GM21515 (cell line): ENCODE results near the gene PTPRN2.
"Not testable (repeated sequence)": the region's sequence is repeated elsewhere in the genome, so short reads cannot be mapped to it uniquely, and the experiment has no call there.

Experiments used
- ATAC-seq: cut with Tn5 transposase; IDR thresholded peaks from one replicate; pipeline ENCODE4 v1.9.1; 2021; ENCODE audit not compliant: unreplicated experiment

The PTPRN2 gene

DNA sequence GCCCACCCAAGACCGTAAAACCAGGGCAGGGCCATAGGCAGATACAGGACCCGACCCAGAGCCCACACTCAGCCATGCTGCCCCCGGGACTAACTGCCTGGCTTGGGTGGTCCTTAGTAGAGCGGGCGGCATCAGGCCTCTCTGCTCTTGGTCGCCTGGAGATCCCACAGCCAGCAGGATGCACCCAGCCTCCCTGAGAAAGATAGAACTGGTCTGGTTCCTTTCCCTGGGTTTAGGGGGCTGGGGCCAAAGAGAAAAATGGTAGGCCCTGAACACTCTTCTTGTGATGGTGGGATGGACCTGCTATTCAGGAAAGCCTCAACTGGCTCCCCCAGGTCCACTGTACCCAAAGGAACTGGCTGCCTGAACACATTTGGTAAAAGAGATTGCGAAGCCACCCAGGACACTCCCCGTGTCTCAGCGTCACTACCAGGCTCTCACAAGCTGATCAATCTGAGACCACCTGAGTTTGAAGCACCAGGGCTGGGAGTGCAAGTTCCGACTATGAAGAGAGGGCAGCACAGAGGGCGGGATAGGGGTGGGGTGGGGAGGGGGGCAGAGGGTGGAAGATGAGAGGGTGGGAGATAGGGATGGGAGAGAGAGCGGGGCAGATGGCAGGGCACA is 659.3 kb downstream of the PTPRN2 start:
- ATAC-seq: no peak

DNA sequence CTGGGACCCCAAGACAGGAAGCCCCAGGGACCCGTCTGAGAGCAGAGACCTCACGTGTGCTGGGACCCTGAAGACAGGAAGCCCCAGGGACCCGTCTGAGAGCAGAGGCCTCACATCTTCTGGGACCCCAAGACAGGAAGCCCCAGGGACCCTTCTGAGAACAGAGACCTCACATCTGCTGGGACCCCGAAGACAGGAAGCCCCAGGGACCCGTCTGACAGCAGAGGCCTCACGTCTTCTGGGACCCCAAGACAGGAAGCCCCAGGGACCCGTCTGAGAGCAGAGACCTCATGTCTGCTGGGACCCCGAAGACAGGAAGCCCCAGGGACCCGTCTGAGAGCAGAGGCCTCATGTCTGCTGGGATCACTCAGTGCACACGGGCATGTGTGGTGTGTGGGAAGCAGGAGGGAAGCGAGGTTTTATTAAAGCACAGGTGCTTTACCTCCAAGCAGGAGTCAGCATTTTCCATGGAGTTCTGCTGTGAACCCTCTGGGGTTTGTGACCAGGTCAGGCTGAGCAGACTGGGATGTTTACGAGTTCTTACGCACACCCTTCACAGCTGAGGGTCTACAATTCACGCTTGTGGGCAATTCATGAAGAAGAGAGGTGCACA is 660.2 kb downstream of the PTPRN2 start:
- ATAC-seq: no peak

DNA sequence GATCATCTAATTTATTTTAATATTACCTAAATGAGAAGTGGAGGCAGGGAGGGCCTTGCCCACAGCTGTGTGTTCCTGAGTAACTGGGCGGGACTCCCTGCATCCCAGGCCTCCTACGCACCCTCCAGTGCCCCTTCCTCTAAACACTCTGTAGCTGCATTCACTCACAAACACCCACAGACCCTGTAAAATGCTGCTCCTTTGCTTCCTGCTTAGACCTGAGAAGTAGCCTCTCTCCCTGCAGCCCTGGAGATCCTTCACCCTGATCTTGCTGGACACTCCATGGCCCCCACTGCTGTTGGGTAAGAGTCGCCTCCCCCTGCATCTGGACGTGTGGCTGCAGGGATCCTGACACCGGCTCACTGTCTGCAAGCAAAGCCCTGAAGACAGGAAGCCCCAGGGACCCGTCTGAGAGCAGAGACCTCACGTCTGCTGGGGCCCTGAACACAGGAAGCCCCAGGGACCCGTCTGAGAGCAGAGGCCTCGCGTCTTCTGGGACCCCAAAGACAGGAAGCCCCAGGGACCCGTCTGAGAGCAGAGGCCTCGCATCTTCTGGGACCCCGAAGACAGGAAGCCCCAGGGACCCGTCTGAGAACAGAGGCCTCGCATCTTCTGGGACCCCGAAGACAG is 661.0 kb downstream of the PTPRN2 start:
- no peak for ATAC-seq

DNA sequence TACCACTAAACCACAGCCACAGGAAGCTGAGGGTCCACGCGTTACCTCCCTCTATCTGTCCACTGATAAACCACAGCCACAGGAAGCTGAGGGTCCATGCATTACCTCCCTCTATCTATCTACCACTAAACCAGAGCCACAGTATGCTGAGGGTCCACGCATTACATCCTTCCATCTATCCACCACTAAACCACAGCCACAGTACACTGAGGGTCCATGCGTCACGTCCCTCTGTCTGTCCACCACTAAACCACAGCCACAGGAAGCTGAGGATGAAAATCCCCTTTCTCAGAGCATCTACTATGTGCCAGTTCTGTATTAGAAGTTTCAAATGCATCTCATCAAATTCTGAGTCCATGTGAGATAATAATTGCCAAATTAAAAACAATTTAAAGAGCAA is 661.5 kb downstream of the PTPRN2 start:
- no peak for ATAC-seq

DNA sequence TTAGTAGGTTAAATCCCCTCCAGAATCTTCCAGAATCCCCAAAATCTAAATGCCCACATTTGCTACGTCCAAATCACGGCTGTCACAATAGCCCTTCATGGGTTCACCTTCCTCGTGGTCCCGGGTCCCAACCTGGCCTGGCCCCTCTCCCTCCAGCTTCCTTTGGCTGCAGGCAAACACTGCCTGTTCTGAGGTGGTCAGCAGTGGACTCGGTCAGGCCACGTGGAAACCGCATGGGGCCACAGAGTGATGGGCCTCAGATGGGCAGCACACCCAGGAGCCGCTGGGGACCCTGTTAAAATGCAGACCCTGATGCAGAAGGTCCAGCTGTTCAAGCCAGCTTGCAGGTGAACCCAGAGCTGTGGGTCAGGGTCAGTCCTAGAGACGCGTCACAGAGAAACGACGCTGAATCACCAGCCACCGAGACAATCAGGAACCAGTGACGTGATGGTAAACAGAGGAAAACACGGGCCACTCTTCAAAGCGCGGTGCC is 662.2 kb downstream of the PTPRN2 start:
- ATAC-seq: no peak

DNA sequence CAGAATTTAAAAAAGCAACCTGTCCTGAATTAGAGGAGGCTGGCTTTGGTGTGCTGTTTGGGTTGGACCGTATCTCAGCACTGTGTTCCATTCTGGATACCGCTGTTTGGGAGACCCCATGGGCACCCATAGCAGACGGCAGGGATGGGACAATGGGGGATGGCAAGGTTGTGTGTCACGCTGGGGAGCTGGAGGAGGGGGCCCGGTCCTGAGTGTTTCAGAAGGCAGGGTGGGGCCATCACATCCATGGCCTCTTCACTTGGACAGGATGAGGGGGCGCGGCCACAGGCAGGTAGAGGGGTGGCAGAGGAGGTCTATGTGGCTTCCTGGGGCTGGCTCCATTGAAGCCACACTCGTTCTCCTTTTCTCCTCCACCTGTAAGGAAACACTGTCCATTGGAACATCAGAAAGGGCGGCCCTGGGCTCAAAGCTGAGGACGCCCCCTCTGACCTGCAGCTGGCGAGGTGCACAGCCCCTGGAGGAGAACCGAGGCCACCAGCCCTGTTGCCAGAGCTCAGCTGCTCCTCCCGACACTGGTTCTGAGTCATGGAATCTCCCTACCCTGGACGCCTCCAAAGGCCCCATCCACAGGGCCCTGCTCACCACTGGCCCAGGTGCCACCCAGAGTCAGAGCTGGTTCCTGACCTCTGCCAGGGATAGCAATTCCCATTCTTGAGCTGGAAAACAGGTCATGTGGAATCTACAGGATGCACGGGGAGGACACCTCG is 663.6 kb downstream of the PTPRN2 start:
- no peak for ATAC-seq

DNA sequence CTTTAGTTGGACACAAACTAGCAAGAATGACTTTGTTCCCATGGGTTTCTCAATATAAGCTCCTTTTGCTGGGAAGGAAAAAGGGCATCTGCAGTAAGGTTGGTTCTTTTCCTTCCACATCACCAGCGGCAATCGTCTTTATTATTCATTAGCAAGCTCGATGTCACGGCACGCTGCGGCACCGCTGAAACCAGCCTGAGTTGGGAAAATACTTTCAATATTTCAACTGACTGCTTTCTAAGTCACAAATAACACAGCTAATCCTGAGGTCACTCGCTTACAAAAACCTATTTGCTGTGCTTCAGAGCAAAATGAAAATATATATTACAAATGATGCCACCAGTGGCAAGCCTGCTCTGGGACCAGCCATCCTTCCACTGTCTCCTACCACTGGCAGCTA is 665.0 kb downstream of the PTPRN2 start:
- ATAC-seq: no peak

DNA sequence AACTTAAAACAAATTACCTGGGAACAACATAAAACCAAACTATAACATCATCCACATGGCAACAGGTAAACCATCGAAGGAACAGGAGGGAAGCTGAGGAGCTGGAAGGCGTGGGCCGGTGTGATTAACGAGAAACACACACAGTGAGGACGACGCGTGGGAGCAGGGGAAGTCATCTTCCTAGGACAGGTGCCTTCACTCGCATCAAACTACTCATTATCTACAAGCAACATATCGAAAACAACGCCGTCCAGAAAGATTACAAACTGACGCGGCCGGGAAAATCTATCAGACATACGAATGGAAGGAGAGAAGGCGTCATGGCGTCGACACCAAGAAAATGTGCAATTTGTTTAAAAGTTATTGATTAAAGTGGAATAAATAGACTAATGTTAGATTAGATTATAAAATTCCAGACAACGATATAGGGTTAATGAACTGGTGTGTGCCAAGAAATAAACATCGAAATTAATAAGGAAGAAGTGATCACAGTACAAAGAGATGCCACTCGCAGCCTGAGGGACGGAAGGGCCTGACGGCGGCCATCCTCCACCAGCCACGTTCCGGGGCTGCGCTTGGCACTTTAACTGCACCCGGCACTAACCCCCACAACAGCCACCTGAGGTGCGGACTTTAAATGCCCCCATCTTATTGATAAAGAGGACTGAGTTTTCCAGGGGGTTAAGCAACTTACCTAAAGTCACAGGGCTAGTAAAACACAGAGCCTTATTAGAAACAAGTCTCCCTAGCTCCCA is 669.1 kb downstream of the PTPRN2 start:
- no peak for ATAC-seq

DNA sequence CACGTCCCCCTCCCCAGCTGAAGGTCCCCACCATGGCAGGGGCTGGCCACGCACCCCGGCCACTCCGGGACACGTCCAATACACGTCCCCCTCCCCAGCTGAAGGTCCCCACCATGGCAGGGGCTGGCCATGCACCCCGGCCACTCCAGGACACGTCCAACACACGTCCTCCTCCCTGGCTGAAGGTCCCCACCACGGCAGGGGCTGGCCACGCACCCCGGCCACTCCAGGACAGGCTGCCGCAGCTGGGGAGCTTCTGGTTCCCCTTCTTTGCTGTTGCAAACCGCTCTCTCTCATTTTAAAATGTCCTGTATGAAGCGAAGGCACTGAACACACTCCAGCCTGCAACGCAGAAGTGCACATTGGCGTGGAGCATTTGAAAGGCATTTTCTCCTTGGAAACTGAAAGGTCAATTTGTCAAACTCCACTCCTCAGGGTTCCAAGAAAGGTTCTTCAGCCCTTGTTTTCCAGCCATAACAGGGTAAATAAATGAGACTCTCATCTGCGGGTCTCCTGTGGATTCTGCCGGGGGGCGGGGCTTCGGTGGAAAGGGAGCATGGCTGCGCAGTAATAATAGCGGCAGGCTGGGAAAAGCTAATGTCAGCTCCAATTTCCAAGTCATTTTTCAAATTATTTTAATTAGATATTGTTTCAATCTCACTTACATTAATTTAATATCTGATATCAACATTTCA is 670.5 kb downstream of the PTPRN2 start:
- ATAC-seq: no peak

DNA sequence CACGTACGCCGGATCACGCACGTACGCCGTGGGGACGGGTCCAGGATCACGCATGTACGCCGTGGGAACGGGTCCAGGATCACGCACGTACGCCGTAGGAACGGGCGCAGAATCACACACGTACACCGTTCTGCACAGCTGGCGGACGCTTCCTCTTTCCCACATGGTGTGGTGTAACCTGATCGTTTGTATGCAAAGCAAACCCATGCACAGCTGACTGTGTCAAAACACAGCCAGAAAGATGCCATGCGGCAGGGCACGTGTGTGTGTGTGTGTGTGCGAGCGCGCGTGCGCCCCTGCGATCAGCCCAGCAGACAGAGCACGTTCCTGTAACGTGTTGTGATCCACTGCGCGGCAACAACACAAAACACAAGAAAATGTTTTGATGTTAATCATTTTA is 677.2 kb downstream of the PTPRN2 start:
- no peak for ATAC-seq

DNA sequence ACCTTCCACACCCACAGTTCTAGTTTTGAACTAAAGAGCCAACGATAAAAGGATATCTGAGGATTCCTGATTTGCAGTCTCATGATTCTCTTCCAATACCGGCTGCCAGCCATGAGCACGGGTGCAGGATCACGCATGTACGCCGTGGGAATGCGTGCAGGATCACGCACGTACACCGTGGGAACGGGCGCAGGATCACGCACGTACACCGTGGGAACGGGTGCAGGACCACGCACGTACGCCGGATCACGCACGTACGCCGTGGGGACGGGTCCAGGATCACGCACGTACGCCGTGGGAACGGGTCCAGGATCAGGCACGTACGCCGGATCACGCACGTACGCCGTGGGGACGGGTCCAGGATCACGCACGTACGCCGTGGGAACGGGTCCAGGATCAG is 677.6 kb downstream of the PTPRN2 start:
- ATAC-seq: not testable (repeated sequence)

DNA sequence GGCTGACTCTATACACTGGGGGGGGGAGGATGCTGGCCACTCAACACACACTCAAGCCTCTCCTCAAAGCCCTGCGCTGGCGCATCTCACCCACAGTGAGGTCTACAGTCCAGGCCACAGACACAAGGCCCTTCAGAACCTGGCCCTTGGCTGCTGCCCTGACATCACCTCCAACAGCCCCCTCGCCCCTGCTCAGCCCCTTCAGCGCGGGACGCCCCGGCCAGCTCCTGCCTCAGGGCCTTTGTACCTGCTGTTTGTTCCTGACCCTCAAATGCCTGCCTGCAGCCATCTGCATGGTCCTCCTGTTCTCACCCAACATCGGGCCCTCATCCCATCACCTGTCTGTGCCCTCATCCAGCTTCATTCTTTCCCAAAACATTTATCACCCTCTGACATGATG is 678.3 kb downstream of the PTPRN2 start:
- no peak for ATAC-seq

DNA sequence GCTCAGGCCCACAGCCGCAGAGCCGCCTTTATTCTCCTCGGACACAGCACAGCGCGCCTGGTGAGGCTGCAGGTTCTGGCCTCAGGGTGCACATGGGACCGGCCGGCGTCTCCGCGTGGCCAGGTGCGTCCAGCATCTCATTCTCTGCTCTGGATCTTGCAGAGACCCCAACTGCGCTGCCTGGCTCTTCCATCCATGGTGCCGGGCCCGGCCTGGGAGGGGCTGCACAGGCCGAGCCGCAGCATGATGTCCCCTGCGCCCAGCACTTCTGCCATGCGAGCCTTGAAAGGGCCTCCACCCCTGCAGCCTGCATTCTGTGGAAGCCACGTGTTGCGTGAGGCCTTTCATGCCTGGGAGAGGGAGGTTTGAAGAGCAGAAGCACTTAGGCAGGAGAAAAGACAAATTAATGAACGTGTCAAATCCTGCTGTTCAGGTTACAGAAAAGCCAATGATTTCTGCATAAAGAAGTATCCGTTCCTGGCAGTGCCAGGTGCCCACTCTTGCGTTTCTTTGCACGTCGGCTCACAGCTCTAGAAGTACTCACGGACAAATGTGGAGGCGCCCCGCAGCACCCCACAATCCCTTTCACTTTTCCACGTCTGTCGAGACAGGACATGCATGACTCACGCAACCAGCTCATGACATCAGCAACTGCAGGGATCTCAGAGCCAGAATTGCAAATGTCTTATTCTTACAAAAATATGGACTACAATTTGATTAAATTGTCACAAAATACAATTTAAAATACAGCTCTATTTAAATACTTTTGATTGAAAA is 679.4 kb downstream of the PTPRN2 start:
- no peak for ATAC-seq

DNA sequence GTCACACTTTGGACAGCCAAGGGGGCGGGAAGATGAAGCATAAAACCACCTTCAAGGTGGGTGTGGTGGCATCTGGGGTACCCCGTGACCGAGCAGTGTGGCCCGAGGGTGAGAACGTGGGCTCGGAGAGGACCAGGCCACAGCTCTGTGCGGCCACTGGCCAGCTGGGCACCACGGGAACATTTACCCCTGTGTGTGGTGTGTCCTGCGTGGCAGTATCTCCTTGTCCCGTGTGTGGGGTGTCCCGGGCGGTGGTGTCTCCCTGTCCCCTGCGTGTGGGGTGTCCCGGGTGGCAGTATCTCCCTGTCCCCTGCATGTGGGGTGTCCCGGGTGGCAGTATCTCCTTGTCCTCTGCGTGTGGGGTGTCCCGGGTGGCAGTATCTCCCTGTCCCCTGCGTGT is 680.5 kb downstream of the PTPRN2 start:
- no peak for ATAC-seq

DNA sequence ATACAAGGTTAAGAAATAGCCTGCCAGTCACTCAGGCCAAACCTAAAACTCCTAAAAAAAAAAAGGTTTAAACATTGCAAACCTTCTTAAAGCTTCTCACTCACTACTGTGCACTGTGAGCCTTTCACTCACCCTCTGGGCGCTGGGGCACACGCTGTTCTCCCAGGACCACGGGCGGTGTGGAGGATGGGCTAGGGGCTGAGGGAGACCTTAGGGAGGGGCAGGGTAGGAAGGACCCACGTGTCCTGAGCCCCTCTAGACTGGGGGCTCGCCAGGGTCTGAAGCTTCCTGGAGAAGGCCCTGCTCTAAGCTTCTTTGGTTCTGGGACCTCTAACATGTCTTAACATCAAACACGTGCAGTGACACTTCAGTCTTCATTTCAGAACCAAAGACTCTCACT is 681.0 kb downstream of the PTPRN2 start:
- ATAC-seq: no peak

DNA sequence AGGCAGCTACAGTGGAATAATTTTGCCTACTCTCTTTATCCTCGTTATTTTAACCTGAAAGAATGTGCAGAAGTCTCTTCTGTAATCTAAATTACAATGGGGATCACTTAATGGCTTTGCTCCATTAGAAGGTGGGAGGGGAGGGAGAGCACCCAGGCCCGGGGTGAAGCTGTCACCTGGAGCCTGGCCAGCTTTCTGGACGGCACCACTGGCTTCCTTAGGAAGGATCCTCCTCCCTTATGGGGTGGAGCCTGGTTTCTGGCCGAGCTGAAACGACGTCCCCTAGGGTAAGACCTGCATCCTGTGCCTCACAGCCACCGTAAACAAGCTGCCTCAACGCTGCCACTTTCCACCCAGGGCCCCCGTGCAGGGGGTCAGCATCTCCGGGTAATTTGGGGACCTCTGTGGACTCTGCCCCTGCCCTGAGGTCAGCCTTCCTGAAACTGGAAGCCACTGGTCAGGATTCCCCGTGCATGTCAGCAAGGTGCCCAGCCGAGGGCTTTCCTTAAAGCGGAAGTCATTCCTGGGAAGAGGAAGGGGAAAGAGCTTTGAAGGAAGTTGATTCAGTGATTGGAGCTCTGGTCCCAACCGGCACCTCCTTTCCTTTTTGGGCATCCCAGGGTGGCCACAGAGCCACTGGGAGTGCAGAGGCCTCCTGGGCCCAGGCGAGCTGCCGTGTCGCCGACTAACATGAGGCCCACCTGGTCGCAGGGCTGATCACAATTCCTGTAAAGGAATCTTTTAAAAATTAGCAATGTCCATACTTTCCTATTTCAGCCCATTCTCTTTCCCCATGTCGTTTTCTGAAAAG is 681.8 kb downstream of the PTPRN2 start:
- no peak for ATAC-seq

DNA sequence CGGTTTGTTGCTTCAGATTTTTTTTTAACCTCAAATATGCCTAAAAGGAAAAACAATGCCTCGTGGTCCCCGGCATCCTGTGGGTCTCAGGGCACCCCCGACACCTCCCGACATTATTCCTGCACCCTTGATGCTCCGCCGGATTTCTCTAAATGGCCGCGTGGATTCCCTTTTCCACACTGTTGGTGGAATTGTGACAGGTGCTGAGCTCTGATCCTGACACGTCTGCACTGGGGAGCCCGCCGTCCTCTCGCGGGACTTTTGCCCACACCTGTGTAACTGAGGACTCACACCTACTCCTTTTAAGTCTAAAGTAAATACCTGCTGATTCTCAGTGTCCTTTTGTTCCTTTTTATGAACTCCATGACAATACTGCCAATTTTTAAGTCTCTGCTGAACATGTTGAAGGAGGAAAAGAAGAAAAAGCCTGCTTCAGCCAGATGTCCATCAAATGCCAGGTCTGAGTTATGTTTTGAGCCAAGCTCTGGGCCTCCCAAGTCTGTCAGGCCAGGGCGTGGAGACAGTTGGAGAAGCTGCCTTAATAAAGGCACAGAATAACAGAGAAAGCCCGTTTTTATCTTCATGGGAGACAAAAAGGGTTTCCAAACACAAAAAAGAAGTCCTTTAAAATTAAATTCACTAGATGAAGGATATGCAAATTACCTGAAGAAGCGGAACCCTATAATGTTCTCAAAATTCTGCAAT is 682.6 kb downstream of the PTPRN2 start:
- ATAC-seq: no peak

DNA sequence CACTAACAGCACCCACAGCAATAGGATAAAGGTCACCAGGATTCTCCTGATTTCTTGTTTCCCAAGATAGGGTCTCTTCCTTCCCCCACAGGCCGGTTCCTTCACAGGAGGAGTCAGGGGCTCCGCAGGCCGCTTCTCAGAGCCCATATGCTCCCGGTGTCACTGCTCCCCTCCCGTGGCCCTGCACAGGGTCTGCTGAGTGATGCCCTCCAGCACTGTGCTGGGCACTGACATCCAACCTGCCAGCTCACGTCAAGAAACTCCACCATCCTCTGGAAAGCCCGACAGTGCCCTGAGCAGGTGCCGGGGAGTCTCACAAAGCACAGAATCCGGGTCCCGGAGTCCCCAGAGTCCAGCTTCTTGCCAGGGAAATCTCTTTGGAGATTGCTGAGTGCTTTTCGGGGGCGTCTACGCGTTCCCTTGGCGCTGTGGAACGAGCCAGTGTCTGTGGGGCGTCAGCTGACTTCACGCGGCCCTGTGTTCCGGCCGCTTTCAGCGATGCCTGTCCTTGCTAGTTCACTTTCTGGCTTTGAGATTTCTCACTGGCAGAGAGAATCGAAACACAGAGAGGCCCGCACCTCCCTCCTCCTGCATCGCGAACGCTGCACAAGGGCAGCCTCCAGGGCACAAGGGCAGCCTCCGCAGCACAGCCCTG is 683.3 kb downstream of the PTPRN2 start:
- no peak for ATAC-seq
